ENCODE results near the gene TSSK6.

DNA sequence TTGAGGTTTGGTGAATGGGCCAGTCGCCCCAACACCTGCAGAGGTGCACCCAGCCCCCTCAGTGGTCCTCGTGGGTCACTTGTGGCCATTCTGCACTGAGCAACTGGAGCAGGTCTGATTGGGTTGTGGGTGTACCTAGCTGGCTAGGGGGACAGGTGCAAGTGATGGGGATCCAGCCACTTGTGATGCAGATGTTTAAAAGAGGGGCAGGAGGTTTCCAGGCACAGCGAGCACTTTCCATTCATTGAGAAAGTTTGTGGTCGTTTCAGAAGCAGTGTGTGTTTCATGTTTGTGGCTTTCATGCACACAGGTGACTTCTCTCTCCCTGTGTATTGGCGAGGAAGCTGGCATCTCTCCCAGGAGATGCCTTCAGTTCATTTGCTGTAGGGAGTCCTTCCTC lies 34.7 kb downstream of the TSSK6 start:
- no peak for TF ChIP-seq POLR2A (IDR thresholded peaks at IDR 0.05)
- TF ChIP-seq, protein P1, sequence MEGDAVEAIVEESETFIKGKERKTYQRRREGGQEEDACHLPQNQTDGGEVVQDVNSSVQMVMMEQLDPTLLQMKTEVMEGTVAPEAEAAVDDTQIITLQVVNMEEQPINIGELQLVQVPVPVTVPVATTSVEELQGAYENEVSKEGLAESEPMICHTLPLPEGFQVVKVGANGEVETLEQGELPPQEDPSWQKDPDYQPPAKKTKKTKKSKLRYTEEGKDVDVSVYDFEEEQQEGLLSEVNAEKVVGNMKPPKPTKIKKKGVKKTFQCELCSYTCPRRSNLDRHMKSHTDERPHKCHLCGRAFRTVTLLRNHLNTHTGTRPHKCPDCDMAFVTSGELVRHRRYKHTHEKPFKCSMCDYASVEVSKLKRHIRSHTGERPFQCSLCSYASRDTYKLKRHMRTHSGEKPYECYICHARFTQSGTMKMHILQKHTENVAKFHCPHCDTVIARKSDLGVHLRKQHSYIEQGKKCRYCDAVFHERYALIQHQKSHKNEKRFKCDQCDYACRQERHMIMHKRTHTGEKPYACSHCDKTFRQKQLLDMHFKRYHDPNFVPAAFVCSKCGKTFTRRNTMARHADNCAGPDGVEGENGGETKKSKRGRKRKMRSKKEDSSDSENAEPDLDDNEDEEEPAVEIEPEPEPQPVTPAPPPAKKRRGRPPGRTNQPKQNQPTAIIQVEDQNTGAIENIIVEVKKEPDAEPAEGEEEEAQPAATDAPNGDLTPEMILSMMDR (IDR thresholded peaks at IDR 0.05) = no peak

All from body of pancreas (tissue), 4 donors.